Spleen (tissue), 11 donors: Measurements from ENCODE around the gene UTS2B. TPM values are rescaled to one million over a fixed set of nuclear protein-coding genes. Genes with fewer than 3 reads are reported as not detected.

ENCODE experiments used
- DNase-seq: peaks from one replicate; pipeline ENCODE4 v3.0.0-alpha.2; 2020
- H3K27ac ChIP-seq, 8 donors: fragments of 200-600 bp; sonication (generic) in 7 of 8; 1 replicate in 4 of 8; 2 replicates in 4 of 8; pipeline versions ENCODE4 v1.5.0 to v1.8.0; 2016 to 2021; ENCODE audit warnings: inconsistent platforms in 4 of 8, mild to moderate bottlenecking in 4 of 8, moderate library complexity in 1 of 8
- H3K27me3 ChIP-seq, 7 donors: fragments of 200-600 bp; sonication (generic) in 6 of 7; replicated peaks in 1 of 7; 1 replicate in 4 of 7; 2 replicates in 3 of 7; pipeline versions ENCODE4 v1.5.0 to v1.8.0; 2016 to 2021; ENCODE audit warnings: inconsistent platforms in 3 of 7, mild to moderate bottlenecking in 1 of 7
- H3K36me3 ChIP-seq, 6 donors: fragments of 200-600 bp; sonication (generic) in 5 of 6; 1 replicate in 4 of 6; 2 replicates in 2 of 6; pipeline versions ENCODE4 v1.5.0 to v1.8.0; 2016 to 2021; ENCODE audit warnings: inconsistent platforms in 2 of 6
- H3K4me1 ChIP-seq, 6 donors: fragments of 200-600 bp; sonication (generic) in 5 of 6; 1 replicate in 3 of 6; 2 replicates in 3 of 6; pipeline versions ENCODE4 v1.5.0 to v1.8.0; 2016 to 2021; ENCODE audit warnings: inconsistent platforms in 3 of 6
- H3K4me3 ChIP-seq, 8 donors: fragments of 200-600 bp; sonication (generic) in 7 of 8; 1 replicate in 4 of 8; 2 replicates in 4 of 8; pipeline versions ENCODE4 v1.5.0 to v1.8.0; 2016 to 2021; ENCODE audit warnings: inconsistent platforms in 4 of 8, mild to moderate bottlenecking in 4 of 8, moderate library complexity in 2 of 8
- H3K9me3 ChIP-seq, 8 donors: fragments of 200-600 bp; sonication (generic) in 7 of 8; 1 replicate in 4 of 8; 2 replicates in 4 of 8; pipeline versions ENCODE4 v1.5.0 to v1.8.0; 2016 to 2021; ENCODE audit warnings: inconsistent platforms in 4 of 8
- POLR2A ChIP-seq, 3 donors: fragments of 450-650 bp; IDR thresholded peaks; one replicate each; pipeline ENCODE4 v1.5.1; 2017; ENCODE audit warnings: antibody characterized with exemption in 3 of 3, mild to moderate bottlenecking in 1 of 3
- POLR2AphosphoS5 ChIP-seq, 3 donors: sonication (generic); formaldehyde crosslinking; IDR thresholded peaks; one replicate each; pipeline ENCODE4 v1.5.1; 2017; ENCODE audit warnings: antibody characterized with exemption in 3 of 3
- WGBS, 5 donors: extraction: QIAGEN DNeasy Blood & Tissue Kit in 3 of 5; methylation state at CpG; one replicate each; pipeline versions ENCODE4 v1.1.5 to v1.1.7; 2013 to 2018; 5-methylcytosine and 5-hydroxymethylcytosine counted together
- intact Hi-C: fragments of 100-400 bp; cut with DNase I; formaldehyde crosslinking; loops from one replicate; pipeline ENCODE4 v1.15.0; 2023; ENCODE audit warnings: low total_unique reads
- polyA plus RNA-seq, 3 donors: library from polyadenylated mRNA; stranded (reverse); fragments of 200-250 nt; gene quantifications; one replicate each; pipeline ENCODE4 v1.2.1, GENCODE V29; 2013
- total RNA-seq, 7 donors: library from RNA; depleted of rRNA in 3 of 7; stranded (reverse); fragments of >200 nt in 3 of 7; fragmentation: NEBNext Ultra II Directional in 4 of 7; extraction: Animal tissue kit (Norgen Biotek cat#: 25700) in 4 of 7; gene quantifications; one replicate each; pipeline versions ENCODE4 v1.1.0 to v1.2.1, GENCODE V29; 2016 to 2021
- TF ChIP-seq, protein P1 (sequence below), 11 experiments: fragments of 200-600 bp in 7 of 11; fragments of 450-650 bp in 4 of 11; sonication (generic) in 4 of 11; IDR thresholded peaks in 8 of 11; conservative IDR thresholded peaks in 3 of 11; 1 replicate in 7 of 11; 2 replicates in 4 of 11; pipeline versions ENCODE4 v1.4.0 to v1.8.0; 2016 to 2021; ENCODE audit warnings: antibody characterized with exemption in 11 of 11, inconsistent platforms in 4 of 11, mild to moderate bottlenecking in 1 of 11
- donor health status: healthy with polysubstance abuse.
- donor health status: DM: no; HTN: no; CAD: no; lungs with moderate emphysema.
- donor health status: DM: no; HTN: no; CAD: no.
- donor health status: Bipolar disorder and iron deficiency.
- donor health status: healthy.
- donor health status: DM: no; HTN: no; CAD: no.
- donor health status: DM: yes; HTN: yes; CAD: no.

Gene UTS2B
- total and polyA plus RNA-seq, 10 donors, result 0.20 to 3.2 (median 0.54) TPM; not detected in 1

DNA sequence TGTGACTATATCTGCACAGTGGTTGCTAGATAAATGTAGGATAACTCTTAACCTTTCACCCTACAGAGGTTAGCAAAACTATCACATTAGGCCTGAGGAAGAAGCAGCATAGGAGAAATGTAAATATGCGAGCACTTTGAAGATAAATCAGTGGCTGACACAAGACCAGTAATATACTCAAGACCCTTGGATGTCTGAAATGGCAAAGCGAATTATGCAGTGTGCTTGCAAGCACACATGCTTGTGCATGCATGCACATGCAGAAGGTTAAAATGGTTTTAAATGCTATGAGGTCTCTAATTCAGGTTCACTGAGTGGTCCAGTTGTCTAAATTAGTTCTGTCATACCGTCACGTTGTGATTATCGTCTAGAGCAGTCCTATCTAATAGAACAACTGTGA lies 13.6 kb upstream of the UTS2B start:
- Histone ChIP-seq H3K4me3 (no peak overlapping the region), H3K36me3 (no peaks in the 10 kb centered on the region), H3K4me1 (peaks cover 10 to 98% (median 68%) of the 10 kb centered on the region in 6 donors), H3K9me3 (no peaks in the 10 kb centered on the region), H3K27me3 (no peaks in the 10 kb centered on the region), H3K27ac (no peak overlapping the region)
- WGBS, 5 donors, result 89 to 94% (median 91%) methylated on average over 5 of the region's 5 CpGs
- no peak for DNase-seq
- intact Hi-C loops, result no loop called here
- TF ChIP-seq, protein P1, sequence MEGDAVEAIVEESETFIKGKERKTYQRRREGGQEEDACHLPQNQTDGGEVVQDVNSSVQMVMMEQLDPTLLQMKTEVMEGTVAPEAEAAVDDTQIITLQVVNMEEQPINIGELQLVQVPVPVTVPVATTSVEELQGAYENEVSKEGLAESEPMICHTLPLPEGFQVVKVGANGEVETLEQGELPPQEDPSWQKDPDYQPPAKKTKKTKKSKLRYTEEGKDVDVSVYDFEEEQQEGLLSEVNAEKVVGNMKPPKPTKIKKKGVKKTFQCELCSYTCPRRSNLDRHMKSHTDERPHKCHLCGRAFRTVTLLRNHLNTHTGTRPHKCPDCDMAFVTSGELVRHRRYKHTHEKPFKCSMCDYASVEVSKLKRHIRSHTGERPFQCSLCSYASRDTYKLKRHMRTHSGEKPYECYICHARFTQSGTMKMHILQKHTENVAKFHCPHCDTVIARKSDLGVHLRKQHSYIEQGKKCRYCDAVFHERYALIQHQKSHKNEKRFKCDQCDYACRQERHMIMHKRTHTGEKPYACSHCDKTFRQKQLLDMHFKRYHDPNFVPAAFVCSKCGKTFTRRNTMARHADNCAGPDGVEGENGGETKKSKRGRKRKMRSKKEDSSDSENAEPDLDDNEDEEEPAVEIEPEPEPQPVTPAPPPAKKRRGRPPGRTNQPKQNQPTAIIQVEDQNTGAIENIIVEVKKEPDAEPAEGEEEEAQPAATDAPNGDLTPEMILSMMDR (IDR thresholded peaks at IDR 0.05 in 8 of 11, conservative IDR thresholded peaks at IDR 0.05 in 3 of 11), result no peak
- no peak for TF ChIP-seq POLR2AphosphoS5 (IDR thresholded peaks at IDR 0.05)
- TF ChIP-seq POLR2A (IDR thresholded peaks at IDR 0.05), result no peak

DNA sequence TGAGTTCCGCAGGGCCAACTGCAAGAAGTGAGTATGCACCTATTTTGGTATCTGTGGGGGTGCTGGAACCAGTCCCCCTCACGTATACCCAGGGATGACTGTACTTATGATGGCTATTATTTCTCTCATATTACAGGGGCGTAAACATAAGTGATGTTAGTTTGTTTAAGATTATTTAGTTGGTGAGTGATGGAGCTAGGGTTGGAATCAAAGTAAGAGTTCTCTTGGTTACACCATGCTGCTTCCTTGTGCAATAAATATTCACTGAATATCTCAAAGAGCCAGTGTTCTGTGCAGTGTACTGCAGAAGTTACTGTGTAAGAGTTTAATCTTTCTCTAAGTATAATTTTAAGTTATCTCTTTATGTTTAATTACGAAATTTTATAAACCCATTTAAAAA lies 12.8 kb upstream of the UTS2B start:
- Histone ChIP-seq H3K4me3 (no peak overlapping the region), H3K9me3 (no peaks in the 10 kb centered on the region), H3K27ac (no peak overlapping the region), H3K36me3 (no peaks in the 10 kb centered on the region), H3K4me1 (peaks cover 10 to 98% (median 73%) of the 10 kb centered on the region in 6 donors), H3K27me3 (no peaks in the 10 kb centered on the region)
- 70 to 92% (median 84%) methylated on average over 4 of the region's 4 CpGs for WGBS, 5 donors
- intact Hi-C loops, result no loop called here
- TF ChIP-seq, protein P1 (IDR thresholded peaks at IDR 0.05 in 8 of 11, conservative IDR thresholded peaks at IDR 0.05 in 3 of 11), result no peak
- no peak for TF ChIP-seq POLR2AphosphoS5 (IDR thresholded peaks at IDR 0.05)
- TF ChIP-seq POLR2A (IDR thresholded peaks at IDR 0.05), result no peak
- no peak for DNase-seq

DNA sequence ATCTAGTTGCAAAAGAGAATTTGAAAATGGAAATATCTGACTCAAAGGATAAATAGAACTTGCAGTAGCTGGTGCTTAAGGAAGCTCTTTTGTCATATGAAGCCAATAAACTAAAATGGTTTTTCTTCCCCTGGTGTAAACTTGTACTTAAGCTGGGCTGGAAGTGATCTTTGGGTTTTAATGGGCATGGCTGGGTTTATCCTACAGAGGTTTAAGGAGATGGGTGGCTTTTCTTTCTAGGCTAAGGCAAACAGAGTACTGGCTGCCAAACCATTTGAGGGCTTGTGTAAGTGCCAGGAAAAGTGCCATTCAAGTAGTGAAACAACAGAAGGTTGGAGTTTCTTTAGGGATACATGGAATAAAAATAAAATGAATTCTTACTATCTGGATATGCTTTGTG lies 12.1 kb upstream of the UTS2B start:
- intact Hi-C loops, result no loop called here
- no peaks in the 10 kb centered on the region for H3K9me3 ChIP-seq
- no peak overlapping the region for H3K4me3 ChIP-seq
- peak overlapping the region in 1 of 8 donors; percentile 11 for H3K27ac ChIP-seq
- no peaks in the 10 kb centered on the region for H3K36me3 ChIP-seq
- peaks cover 10 to 98% (median 74%) of the 10 kb centered on the region in 6 donors for H3K4me1 ChIP-seq
- DNase-seq, result no peak
- TF ChIP-seq, protein P1 (IDR thresholded peaks at IDR 0.05 in 8 of 11, conservative IDR thresholded peaks at IDR 0.05 in 3 of 11), result no peak
- TF ChIP-seq POLR2A (IDR thresholded peaks at IDR 0.05) (no peak), POLR2AphosphoS5 (IDR thresholded peaks at IDR 0.05) (no peak)
- H3K27me3 ChIP-seq, result no peaks in the 10 kb centered on the region

DNA sequence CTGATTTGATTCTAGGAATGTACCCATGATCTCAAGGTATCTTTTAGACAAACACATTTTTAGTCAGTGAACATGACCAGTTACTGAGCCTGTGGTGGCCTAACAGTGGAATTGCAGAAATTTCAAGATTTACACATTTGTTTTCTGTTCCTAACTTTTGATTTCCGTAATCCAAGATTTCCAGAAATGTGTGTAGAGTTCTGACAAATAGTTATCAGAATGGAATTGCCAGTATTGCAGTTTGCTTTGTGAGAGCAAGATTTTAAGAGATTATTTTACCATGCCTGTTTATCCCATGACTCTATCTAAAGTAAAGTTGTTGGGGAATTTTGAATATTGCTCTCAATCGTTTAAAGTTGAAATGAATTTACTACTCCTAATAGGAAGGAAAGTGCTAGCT lies 11.7 kb upstream of the UTS2B start:
- no peaks in the 10 kb centered on the region for H3K9me3 ChIP-seq
- H3K27ac ChIP-seq, result peak overlapping the region in 1 of 8 donors; percentile 11
- intact Hi-C loops, result no loop called here
- no peaks in the 10 kb centered on the region for H3K27me3 ChIP-seq
- no peak for DNase-seq
- no peak overlapping the region for H3K4me3 ChIP-seq
- H3K36me3 ChIP-seq, result no peaks in the 10 kb centered on the region
- peaks cover 10 to 98% (median 75%) of the 10 kb centered on the region in 6 donors for H3K4me1 ChIP-seq
- no peak for TF ChIP-seq POLR2AphosphoS5 (IDR thresholded peaks at IDR 0.05)
- TF ChIP-seq, protein P1 (IDR thresholded peaks at IDR 0.05 in 8 of 11, conservative IDR thresholded peaks at IDR 0.05 in 3 of 11), result no peak
- TF ChIP-seq POLR2A (IDR thresholded peaks at IDR 0.05), result no peak
- 64 to 90% (median 76%) methylated on average over 2 of the region's 2 CpGs for WGBS, 5 donors
